HEK293T (cell line): Measurements from ENCODE around the gene FFAR3.
"Not testable (repeated sequence)": the region's sequence is repeated elsewhere in the genome, so short reads cannot be mapped to it uniquely, and the experiment has no call there.

ENCODE experiments used
- CTCF ChIA-PET: fragments of 350-600 bp; formaldehyde crosslinking; extraction: SDS; loops from one replicate; lab custom pipeline; 2021; ENCODE audit warnings: antibody characterized with exemption, inconsistent platforms; lab: Yijun Ruan, JAX
- POLR2A ChIA-PET: fragments of 350-600 bp; formaldehyde crosslinking; extraction: SDS; loops from one replicate; lab custom pipeline; 2020; ENCODE audit warnings: antibody characterized with exemption, inconsistent platforms; lab: Yijun Ruan, JAX
- DNase-seq: peaks from one replicate; pipeline ENCODE4 v3.0.0; 2012; ENCODE audit warnings: mixed read lengths; ENCODE audit errors: extremely low spot score
- ARNT ChIP-seq: fragments of 450-650 bp; IDR thresholded peaks from 2 replicates; pipeline ENCODE4 v1.6.1; 2017; ENCODE audit warnings: mild to moderate bottlenecking
- BHLHE40 ChIP-seq: fragments of 450-650 bp; IDR thresholded peaks from 2 replicates; pipeline ENCODE4 v1.6.1; 2016; ENCODE audit warnings: mild to moderate bottlenecking, moderate library complexity, borderline replicate concordance
- CTBP1 ChIP-seq: fragments of 450-650 bp; IDR thresholded peaks from 2 replicates; pipeline ENCODE4 v1.6.1; 2016; ENCODE audit warnings: borderline replicate concordance
- ELF4 ChIP-seq: fragments of 450-650 bp; IDR thresholded peaks from 2 replicates; pipeline ENCODE4 v1.6.1; 2017; ENCODE audit warnings: antibody characterized with exemption
- FOXA1 ChIP-seq: fragments of 450-650 bp; IDR thresholded peaks from 2 replicates; pipeline ENCODE4 v1.6.1; 2016; ENCODE audit warnings: mild to moderate bottlenecking
- FOXK2 ChIP-seq: fragments of 450-650 bp; IDR thresholded peaks from 2 replicates; pipeline ENCODE4 v1.6.1; 2016; ENCODE audit warnings: mild to moderate bottlenecking
- FOXM1 ChIP-seq: fragments of 450-650 bp; IDR thresholded peaks from 2 replicates; pipeline ENCODE4 v1.6.1; 2017; ENCODE audit warnings: mild to moderate bottlenecking, borderline replicate concordance
- HDGF ChIP-seq: fragments of 450-650 bp; IDR thresholded peaks from 2 replicates; pipeline ENCODE4 v1.6.1; 2017; ENCODE audit warnings: antibody characterized with exemption, borderline replicate concordance
- L3MBTL2 ChIP-seq: fragments of 450-650 bp; conservative IDR thresholded peaks from 2 replicates; pipeline ENCODE4 v1.6.1; 2016; ENCODE audit warnings: mild to moderate bottlenecking
- LEF1 ChIP-seq: fragments of 450-650 bp; IDR thresholded peaks from 2 replicates; pipeline ENCODE4 v1.6.1; 2017; ENCODE audit warnings: mild to moderate bottlenecking, borderline replicate concordance
- NFRKB ChIP-seq: fragments of 450-650 bp; IDR thresholded peaks from 2 replicates; pipeline ENCODE4 v1.6.1; 2016; ENCODE audit warnings: mild to moderate bottlenecking, moderate library complexity
- SP1 ChIP-seq: fragments of 450-650 bp; IDR thresholded peaks from 2 replicates; pipeline ENCODE4 v1.6.1; 2017
- SUZ12 ChIP-seq: fragments of 450-650 bp; IDR thresholded peaks from 2 replicates; pipeline ENCODE4 v1.6.1; 2016; ENCODE audit warnings: mild to moderate bottlenecking
- TARDBP ChIP-seq: fragments of 450-650 bp; IDR thresholded peaks from 2 replicates; pipeline ENCODE4 v1.6.1; 2016
- ZNF384 ChIP-seq: fragments of 450-650 bp; IDR thresholded peaks from 2 replicates; pipeline ENCODE4 v1.6.1; 2016
- TF ChIP-seq, protein P1 (sequence below): fragments of 450-650 bp; IDR thresholded peaks from 2 replicates; pipeline ENCODE4 v1.6.1; 2016

Gene FFAR3

GRCh38 chr19:35355791-35356460 lies 2.3 kb upstream of the FFAR3 start:
- CTCF ChIA-PET = interaction anchor here (0.7 kb wide), 1 partner anchor 17 kb away, joined by 5 read pairs; no protein-coding TSS in a partner anchor
- TF ChIP-seq SP1 = no peak
- TF ChIP-seq FOXM1 = no peak
- TF ChIP-seq BHLHE40 = no peak
- no peak for TF ChIP-seq ZNF384
- TF ChIP-seq CTBP1 = no peak
- no peak for TF ChIP-seq L3MBTL2
- TF ChIP-seq FOXK2 = no peak
- no peak for TF ChIP-seq HDGF
- TF ChIP-seq ARNT = no peak
- TF ChIP-seq, protein P1, sequence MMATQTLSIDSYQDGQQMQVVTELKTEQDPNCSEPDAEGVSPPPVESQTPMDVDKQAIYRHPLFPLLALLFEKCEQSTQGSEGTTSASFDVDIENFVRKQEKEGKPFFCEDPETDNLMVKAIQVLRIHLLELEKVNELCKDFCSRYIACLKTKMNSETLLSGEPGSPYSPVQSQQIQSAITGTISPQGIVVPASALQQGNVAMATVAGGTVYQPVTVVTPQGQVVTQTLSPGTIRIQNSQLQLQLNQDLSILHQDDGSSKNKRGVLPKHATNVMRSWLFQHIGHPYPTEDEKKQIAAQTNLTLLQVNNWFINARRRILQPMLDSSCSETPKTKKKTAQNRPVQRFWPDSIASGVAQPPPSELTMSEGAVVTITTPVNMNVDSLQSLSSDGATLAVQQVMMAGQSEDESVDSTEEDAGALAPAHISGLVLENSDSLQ = no peak
- TF ChIP-seq SUZ12 = no peak
- TF ChIP-seq LEF1 = no peak
- no peak for TF ChIP-seq FOXA1
- no peak for TF ChIP-seq ELF4
- no peak for TF ChIP-seq TARDBP
- TF ChIP-seq NFRKB = no peak
- DNase-seq = no peak
- POLR2A ChIA-PET = no interaction called here

GRCh38 chr19:35358834-35359233 lies 574 bp downstream of the FFAR3 start:
- POLR2A ChIA-PET, DNase-seq: not testable (repeated sequence)

GRCh38 chr19:35359395-35359794 lies 1.1 kb downstream of the FFAR3 start:
- POLR2A ChIA-PET, CTCF ChIA-PET, DNase-seq: not testable (repeated sequence)

More at GRCh38 chr19:35358834-35359233, 574 bp downstream of the FFAR3 start:
- CTCF ChIA-PET = not testable (repeated sequence)

GRCh38 chr19:35360081-35360480 lies 1.8 kb downstream of the FFAR3 start:
- DNase-seq, CTCF ChIA-PET, POLR2A ChIA-PET: not testable (repeated sequence)

DNA sequence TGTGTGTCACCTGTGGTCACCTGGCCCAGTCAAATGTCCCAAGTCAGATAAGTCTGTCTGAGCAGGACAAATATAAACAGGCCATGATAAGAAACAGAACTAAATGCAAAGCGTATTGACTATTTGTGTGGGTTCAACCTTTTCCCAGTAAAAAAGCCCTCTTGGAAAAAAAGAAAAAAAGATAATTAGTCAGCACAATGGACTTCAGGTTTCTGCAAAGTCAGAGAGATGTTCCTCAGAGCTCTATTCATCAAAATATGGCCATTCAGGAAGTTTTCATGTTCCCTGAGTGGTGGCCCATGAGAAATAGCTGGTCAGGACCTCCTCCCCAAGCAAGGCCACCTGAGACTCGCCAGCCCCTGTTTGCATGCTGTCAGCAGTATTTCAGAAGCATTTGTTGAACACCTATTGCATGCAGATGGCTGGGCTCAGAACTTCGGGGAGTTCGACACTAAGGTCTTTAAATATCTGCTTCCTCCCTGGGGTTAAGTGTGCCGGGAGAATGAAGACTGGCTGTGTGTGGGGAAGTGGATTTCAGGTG lies 2.7 kb downstream of the FFAR3 start:
- TF ChIP-seq HDGF (no peak), SUZ12 (no peak), NFRKB (no peak), ELF4 (no peak), FOXM1 (no peak), CTBP1 (no peak), BHLHE40 (no peak), ZNF384 (no peak), L3MBTL2 (no peak), LEF1 (no peak), ARNT (no peak), FOXA1 (no peak)
- TF ChIP-seq, protein P1 = no peak
- no peak for DNase-seq
- ChIA-PET POLR2A (no interaction called here), CTCF (no interaction called here)

DNA sequence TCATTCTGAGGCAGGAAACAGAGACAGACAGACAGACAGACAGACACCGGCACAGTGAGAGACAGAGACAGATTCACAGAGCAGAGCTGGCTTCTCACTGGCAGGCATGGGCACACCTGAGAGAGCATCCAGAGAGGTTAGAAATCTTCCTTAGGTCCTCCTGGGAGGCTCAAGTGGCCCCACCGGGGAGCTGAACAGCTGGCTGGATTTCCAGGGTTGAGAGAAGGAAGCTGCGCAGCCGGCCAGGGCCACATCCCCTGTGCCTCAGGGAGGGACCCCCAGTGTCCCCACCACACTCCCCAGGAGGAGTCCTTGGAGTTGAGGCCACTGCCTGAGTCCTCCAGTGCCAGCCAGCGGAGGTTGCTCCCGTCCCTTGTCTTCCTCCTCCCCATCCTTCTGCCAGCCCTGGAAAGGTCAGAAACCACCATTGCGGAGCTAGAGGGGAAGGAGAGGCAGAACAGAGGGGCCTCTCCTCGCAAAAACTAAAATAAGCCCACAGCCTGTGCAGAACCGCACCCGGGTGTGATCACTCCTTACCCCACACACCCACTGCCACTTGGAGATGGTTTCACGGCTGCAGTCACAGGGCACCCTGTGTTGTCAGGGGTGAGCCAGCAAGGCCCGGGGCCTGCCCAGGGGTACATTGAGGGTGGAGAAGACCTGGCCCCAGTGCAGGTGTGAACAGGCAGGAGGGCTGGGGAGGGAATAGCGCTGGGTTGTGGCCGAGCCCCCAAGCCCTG lies 4.2 kb downstream of the FFAR3 start:
- POLR2A ChIA-PET = no interaction called here
- CTCF ChIA-PET = no interaction called here
- TF ChIP-seq TARDBP (no peak), HDGF (no peak), LEF1 (no peak), NFRKB (no peak), FOXA1 (no peak), SP1 (no peak)
- no peak for DNase-seq

DNA sequence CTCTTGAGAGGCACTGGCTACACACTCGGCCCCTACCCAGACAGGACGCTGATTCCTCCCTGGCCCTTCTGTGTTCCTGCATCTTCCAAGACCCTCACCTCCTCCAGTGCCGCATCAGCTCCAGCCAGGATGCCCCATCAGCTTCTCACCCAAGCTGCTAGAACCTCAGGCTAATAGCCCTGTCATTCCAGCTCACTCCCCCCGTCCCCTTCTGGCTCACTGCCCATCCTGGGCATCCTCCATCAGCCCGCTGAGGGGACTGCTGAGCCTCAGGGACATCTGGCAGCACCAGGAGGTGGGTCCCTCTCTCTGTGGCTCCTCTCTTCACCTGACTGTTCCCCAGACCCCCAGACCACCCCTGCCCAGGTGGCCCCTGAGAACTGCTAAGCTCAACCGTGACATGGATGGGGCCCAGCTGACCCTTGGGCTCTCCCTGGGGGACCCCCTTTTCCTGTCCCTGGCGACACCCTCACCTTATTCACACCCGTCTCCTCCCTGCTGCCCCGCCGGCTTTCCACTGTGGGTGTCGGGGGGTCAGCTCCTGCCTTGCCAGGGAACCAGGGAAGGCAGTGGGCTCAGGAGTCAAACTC lies 4.8 kb downstream of the FFAR3 start:
- CTCF ChIA-PET = interaction anchor here (0.7 kb wide), 1 partner anchor 154 kb away, joined by 3 read pairs; no protein-coding TSS in a partner anchor
- POLR2A ChIA-PET = no interaction called here
- DNase-seq = no peak
- TF ChIP-seq HDGF (no peak), SP1 (no peak), ARNT (no peak), LEF1 (no peak), FOXM1 (no peak), BHLHE40 (no peak), TARDBP (no peak), ZNF384 (no peak), ELF4 (no peak), FOXA1 (no peak), CTBP1 (no peak), L3MBTL2 (no peak)
- TF ChIP-seq, protein P1 = no peak
